CD4-positive, alpha-beta memory T cell (primary cell): ENCODE measurements around the gene CATSPERB. TPM values are rescaled to one million over a fixed set of nuclear protein-coding genes. Genes with fewer than 3 reads are reported as not detected.

ENCODE experiments used
- CTCF ChIA-PET: fragments of 350-600 bp; sonication (Branson Sonifier 250); formaldehyde crosslinking; loops from one replicate; lab custom pipeline; 2021; ENCODE audit warnings: inconsistent platforms; ENCODE audit not compliant: partially characterized antibody; lab: Charles Lee
- POLR2A ChIA-PET: fragments of 350-600 bp; sonication (Branson Sonifier 250); formaldehyde crosslinking; loops from one replicate; lab custom pipeline; 2021; ENCODE audit not compliant: partially characterized antibody; lab: Charles Lee
- DNase-seq, 5 donors: peaks; one replicate each; pipeline versions ENCODE4 v3.0.0 to v3.0.0-alpha.2; 2020 to 2022; ENCODE audit warnings: mixed read lengths in 1 of 5
- H3K27ac ChIP-seq: one replicate; pipeline ENCODE4 v1.7.0; 2013; ENCODE audit warnings: low read depth, low read length
- H3K27me3 ChIP-seq: 2 replicates; pipeline ENCODE4 v1.7.0; 2013; ENCODE audit warnings: mild to moderate bottlenecking, low read length, moderate library complexity; ENCODE audit not compliant: insufficient read depth
- H3K36me3 ChIP-seq: 2 replicates; pipeline ENCODE4 v1.7.0; 2013; ENCODE audit warnings: mild to moderate bottlenecking, low read length, moderate library complexity; ENCODE audit not compliant: insufficient read depth
- H3K4me1 ChIP-seq: 2 replicates; pipeline ENCODE4 v1.7.0; 2013; ENCODE audit warnings: mild to moderate bottlenecking, low read length, moderate library complexity; ENCODE audit not compliant: insufficient read depth
- H3K4me3 ChIP-seq, 2 donors: one replicate each; pipeline ENCODE4 v1.7.0; 2013; ENCODE audit warnings: low read length in 2 of 2, mild to moderate bottlenecking in 1 of 2
- H3K9me3 ChIP-seq, 2 donors: one replicate each; pipeline ENCODE4 v1.7.0; 2013; ENCODE audit warnings: low read length in 2 of 2, control low read depth in 1 of 2; ENCODE audit not compliant: control insufficient read depth in 1 of 2
- H3K27ac Mint-ChIP-seq, 7 donors: one replicate each; pipeline ENCODE4 v1.8.0; 2020 to 2021; ENCODE audit warnings: mixed read lengths in 7 of 7, mild to moderate bottlenecking in 6 of 7, inconsistent platforms in 3 of 7, moderate library complexity in 3 of 7
- H3K27me3 Mint-ChIP-seq, 2 donors: one replicate each; pipeline ENCODE4 v1.8.0; 2020 to 2021; ENCODE audit warnings: mixed read lengths in 2 of 2
- H3K36me3 Mint-ChIP-seq, 2 donors: one replicate each; pipeline ENCODE4 v1.8.0; 2020 to 2021; ENCODE audit warnings: mixed read lengths in 2 of 2, inconsistent platforms in 1 of 2, mild to moderate bottlenecking in 1 of 2
- H3K4me1 Mint-ChIP-seq, 4 donors: one replicate each; pipeline ENCODE4 v1.8.0; 2020 to 2021; ENCODE audit warnings: mixed read lengths in 4 of 4, mild to moderate bottlenecking in 1 of 4
- H3K4me3 Mint-ChIP-seq, 8 donors: one replicate each; pipeline ENCODE4 v1.8.0; 2020 to 2021; ENCODE audit warnings: mixed read lengths in 8 of 8, mild to moderate bottlenecking in 7 of 8, moderate library complexity in 6 of 8, inconsistent platforms in 3 of 8
- H3K9me3 Mint-ChIP-seq, 8 donors: one replicate each; pipeline ENCODE4 v1.8.0; 2020 to 2021; ENCODE audit warnings: mixed read lengths in 8 of 8, mild to moderate bottlenecking in 5 of 8, inconsistent platforms in 3 of 8, moderate library complexity in 1 of 8
- intact Hi-C: fragments of 100-400 bp; cut with micrococcal nuclease; formaldehyde crosslinking; loops from one replicate; pipeline ENCODE4 v1.15.1; 2023
- polyA plus RNA-seq, 2 donors: library from polyadenylated mRNA; unstranded; fragments of 300-500 nt; fragmentation: Illumina TruSeq; gene quantifications; one replicate each; pipeline ENCODE4 v1.2.3, GENCODE V29; 2021
- total RNA-seq, 2 experiments: library from RNA; stranded (reverse); gene quantifications; one replicate each; pipeline ENCODE4 v1.2.3, GENCODE V29; 2021

CATSPERB gene
- total and polyA plus RNA-seq, 4 experiments from 2014 or later = 1.2 to 6.7 (median 3.7) TPM

DNA sequence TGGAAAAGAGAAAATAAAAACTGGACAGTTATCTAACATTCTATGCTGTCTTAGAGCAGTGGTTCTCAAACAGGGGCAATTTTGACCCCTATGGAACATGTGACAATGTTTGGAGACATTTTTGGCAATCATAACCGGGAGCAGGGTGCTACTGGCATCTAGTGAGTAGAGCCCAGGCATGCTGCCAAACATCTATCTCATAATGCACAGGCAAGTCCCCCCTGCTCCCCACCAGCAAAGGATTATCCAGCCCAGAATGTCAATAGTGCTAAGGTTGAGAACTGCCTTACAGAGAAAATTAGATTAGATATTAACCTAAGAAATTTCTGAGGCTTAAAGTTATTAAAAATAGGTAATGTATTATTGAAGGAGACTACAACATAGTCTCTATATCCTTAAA is 22.9 kb upstream of the CATSPERB start:
- Mint-ChIP-seq H3K36me3 (peaks cover 13 to 15% of the 10 kb centered on the region in 2 donors), H3K27ac (no peak overlapping the region), H3K9me3 (peaks cover 0 to 5% (median under 1%) of the 10 kb centered on the region in 8 donors), H3K4me3 (no peak overlapping the region), H3K27me3 (no peaks in the 10 kb centered on the region), H3K4me1 (peaks cover 0 to 1% (median 0%) of the 10 kb centered on the region in 4 donors)
- Histone ChIP-seq H3K36me3 (no peaks in the 10 kb centered on the region), H3K4me3 (no peak overlapping the region), H3K27ac (no peak overlapping the region), H3K27me3 (no peaks in the 10 kb centered on the region), H3K9me3 (no peaks in the 10 kb centered on the region), H3K4me1 (no peaks in the 10 kb centered on the region)
- ChIA-PET CTCF (no interaction called here), POLR2A (no interaction called here)
- intact Hi-C loops = no loop called here
- no peak for DNase-seq

DNA sequence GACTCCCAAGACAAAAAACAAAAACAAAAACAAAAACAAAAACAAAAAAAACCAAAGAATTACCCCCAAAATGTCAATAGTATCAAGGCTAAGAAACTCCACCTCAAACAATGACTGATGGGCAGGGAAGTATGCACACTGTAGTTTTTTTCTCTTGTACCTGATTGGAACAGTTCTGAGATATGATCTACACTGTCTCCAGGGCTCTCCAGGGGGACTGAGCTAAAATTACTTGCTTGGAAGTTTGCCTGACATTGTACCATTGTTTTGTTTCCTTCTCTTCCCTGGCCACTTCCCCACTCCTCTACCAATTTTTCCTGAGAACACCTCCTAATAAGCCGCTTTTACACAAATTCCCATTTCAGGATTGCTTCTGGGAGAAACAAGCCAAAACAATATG is 22.3 kb upstream of the CATSPERB start:
- Histone ChIP-seq H3K27me3 (no peaks in the 10 kb centered on the region), H3K9me3 (no peaks in the 10 kb centered on the region), H3K36me3 (no peaks in the 10 kb centered on the region), H3K4me3 (no peak overlapping the region), H3K27ac (no peak overlapping the region), H3K4me1 (no peaks in the 10 kb centered on the region)
- Mint-ChIP-seq H3K27me3 (no peaks in the 10 kb centered on the region), H3K4me1 (peaks cover 0 to 1% (median 0%) of the 10 kb centered on the region in 4 donors), H3K4me3 (no peak overlapping the region), H3K9me3 (peaks cover 0 to 5% (median under 1%) of the 10 kb centered on the region in 8 donors), H3K27ac (peak overlapping the region in 1 of 7 donors; percentile 43), H3K36me3 (peaks cover 7 to 9% of the 10 kb centered on the region in 2 donors)
- CTCF ChIA-PET = no interaction called here
- intact Hi-C loops = no loop called here
- DNase-seq = no peak
- POLR2A ChIA-PET = no interaction called here

GRCh38 chr14:91753501-91754128 is 21.7 kb upstream of the CATSPERB start:
- Mint-ChIP-seq H3K36me3 (peaks cover 3% of the 10 kb centered on the region in 2 donors), H3K27ac (no peak overlapping the region), H3K4me3 (no peak overlapping the region), H3K27me3 (no peaks in the 10 kb centered on the region), H3K9me3 (peaks cover 0 to 5% (median 0%) of the 10 kb centered on the region in 8 donors), H3K4me1 (peaks cover 0 to 1% (median 0%) of the 10 kb centered on the region in 4 donors)
- POLR2A ChIA-PET = no interaction called here
- CTCF ChIA-PET = no interaction called here
- no peak overlapping the region for H3K27ac ChIP-seq
- DNase-seq = no peak
- H3K36me3 ChIP-seq = no peaks in the 10 kb centered on the region
- no peak overlapping the region for H3K4me3 ChIP-seq
- H3K4me1 ChIP-seq = no peaks in the 10 kb centered on the region
- H3K9me3 ChIP-seq = no peaks in the 10 kb centered on the region
- no peaks in the 10 kb centered on the region for H3K27me3 ChIP-seq
- intact Hi-C loops = no loop called here

- POLR2A ChIA-PET = no interaction called here
Measured at GRCh38 chr14:91752961-91753360, 21.1 kb upstream of the CATSPERB start.

DNA sequence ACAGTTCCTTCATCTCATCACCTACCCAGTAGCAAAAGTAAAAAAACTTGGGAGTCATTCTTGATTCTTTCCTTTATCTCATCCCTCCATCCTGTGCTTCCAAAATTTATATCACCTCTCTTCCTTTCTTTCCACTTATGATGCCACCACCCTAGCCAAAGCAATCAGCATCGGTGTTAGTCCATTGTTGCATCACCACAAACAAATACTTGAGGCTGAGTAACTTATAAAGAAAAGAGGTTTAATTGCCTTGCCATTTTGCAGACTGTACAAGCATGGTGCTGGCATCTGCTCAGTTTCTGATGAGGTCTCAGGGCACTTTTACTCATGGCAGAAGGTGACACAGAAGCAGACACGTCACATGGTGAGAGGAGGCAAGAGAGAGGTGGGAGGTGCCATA is 19.8 kb upstream of the CATSPERB start:
- H3K27ac ChIP-seq = no peak overlapping the region
- no peak overlapping the region for H3K27ac Mint-ChIP-seq
- ChIA-PET CTCF (no interaction called here), POLR2A (no interaction called here)
- peaks cover 0 to 1% (median 0%) of the 10 kb centered on the region in 4 donors for H3K4me1 Mint-ChIP-seq
- H3K36me3 Mint-ChIP-seq = no peaks in the 10 kb centered on the region
- H3K4me3 Mint-ChIP-seq = no peak overlapping the region
- intact Hi-C loops = no loop called here
- no peaks in the 10 kb centered on the region for H3K4me1 ChIP-seq
- no peaks in the 10 kb centered on the region for H3K36me3 ChIP-seq
- no peaks in the 10 kb centered on the region for H3K27me3 ChIP-seq
- H3K27me3 Mint-ChIP-seq = no peaks in the 10 kb centered on the region
- H3K9me3 Mint-ChIP-seq = peaks cover 0 to 5% (median 0%) of the 10 kb centered on the region in 8 donors
- no peak for DNase-seq
- H3K9me3 ChIP-seq = no peaks in the 10 kb centered on the region
- no peak overlapping the region for H3K4me3 ChIP-seq

More at GRCh38 chr14:91752961-91753360, 21.1 kb upstream of the CATSPERB start:
- H3K4me1 ChIP-seq = no peaks in the 10 kb centered on the region
- Mint-ChIP-seq H3K27ac (no peak overlapping the region), H3K36me3 (no peaks in the 10 kb centered on the region), H3K4me1 (peaks cover 0 to 1% (median 0%) of the 10 kb centered on the region in 4 donors), H3K9me3 (peaks cover 0 to 5% (median 0%) of the 10 kb centered on the region in 8 donors), H3K27me3 (no peaks in the 10 kb centered on the region), H3K4me3 (no peak overlapping the region)
- no peak overlapping the region for H3K27ac ChIP-seq
- H3K9me3 ChIP-seq = no peaks in the 10 kb centered on the region
- H3K4me3 ChIP-seq = no peak overlapping the region
- H3K36me3 ChIP-seq = no peaks in the 10 kb centered on the region
- DNase-seq = no peak
- no peaks in the 10 kb centered on the region for H3K27me3 ChIP-seq
- intact Hi-C loops = no loop called here
- CTCF ChIA-PET = no interaction called here

DNA sequence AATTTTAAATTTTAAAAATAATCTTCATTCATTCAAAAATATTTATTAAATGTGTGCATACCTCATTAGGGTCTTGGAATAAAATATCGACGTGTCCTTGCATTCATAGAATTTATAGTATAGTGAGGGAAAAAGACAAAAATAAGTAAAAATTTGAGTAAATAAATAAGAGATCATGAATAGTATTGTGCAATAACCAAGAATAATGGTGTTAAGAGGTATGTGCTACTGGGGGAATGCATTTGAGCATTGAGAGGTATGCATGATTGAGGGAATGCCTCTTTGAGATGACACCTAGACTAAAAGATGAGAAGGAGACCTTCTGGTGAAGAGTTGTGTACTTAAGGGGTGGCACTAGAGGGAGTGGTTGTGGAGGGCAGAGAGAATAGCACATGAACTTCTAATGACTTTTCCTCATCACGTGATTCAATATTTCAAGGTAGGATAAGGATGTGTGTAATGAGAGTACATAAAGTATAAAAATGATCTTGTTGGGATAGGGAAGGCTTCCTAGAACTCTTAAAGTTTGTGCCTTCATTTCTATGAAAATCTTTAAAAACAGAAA is 18.8 kb upstream of the CATSPERB start:
- no peak overlapping the region for H3K27ac ChIP-seq
- Mint-ChIP-seq H3K27me3 (no peaks in the 10 kb centered on the region), H3K4me1 (peaks cover 0 to 1% (median 0%) of the 10 kb centered on the region in 4 donors), H3K36me3 (no peaks in the 10 kb centered on the region), H3K27ac (no peak overlapping the region), H3K9me3 (peaks cover 0 to 5% (median 0%) of the 10 kb centered on the region in 8 donors), H3K4me3 (no peak overlapping the region)
- H3K9me3 ChIP-seq = no peaks in the 10 kb centered on the region
- DNase-seq = no peak
- no peaks in the 10 kb centered on the region for H3K36me3 ChIP-seq
- no peaks in the 10 kb centered on the region for H3K4me1 ChIP-seq
- H3K4me3 ChIP-seq = no peak overlapping the region
- POLR2A ChIA-PET = no interaction called here
- intact Hi-C loops = no loop called here
- H3K27me3 ChIP-seq = no peaks in the 10 kb centered on the region
- CTCF ChIA-PET = interaction anchor here (0.5 kb wide), 1 partner anchor 228 kb away, joined by 4 read pairs; no protein-coding TSS in a partner anchor

GRCh38 chr14:91749868-91750267 is 18.0 kb upstream of the CATSPERB start:
- H3K4me3 ChIP-seq = no peak overlapping the region
- no peaks in the 10 kb centered on the region for H3K27me3 ChIP-seq
- no peaks in the 10 kb centered on the region for H3K9me3 ChIP-seq
- no peaks in the 10 kb centered on the region for H3K36me3 ChIP-seq
- no peaks in the 10 kb centered on the region for H3K36me3 Mint-ChIP-seq
- no peaks in the 10 kb centered on the region for H3K27me3 Mint-ChIP-seq
- H3K4me1 Mint-ChIP-seq = peaks cover 0 to 5% (median 0%) of the 10 kb centered on the region in 4 donors
- DNase-seq = no peak
- no peak overlapping the region for H3K27ac Mint-ChIP-seq
- H3K9me3 Mint-ChIP-seq = peaks cover 0 to 5% (median 0%) of the 10 kb centered on the region in 8 donors
- intact Hi-C loops = no loop called here
- no peaks in the 10 kb centered on the region for H3K4me1 ChIP-seq
- no peak overlapping the region for H3K27ac ChIP-seq
- H3K4me3 Mint-ChIP-seq = no peak overlapping the region
- CTCF ChIA-PET = no interaction called here
- POLR2A ChIA-PET = no interaction called here
